Skeletal muscle cell (primary cell): ENCODE data around the gene MCF2L2.

Experiments
- DNase-seq: peaks from one replicate; pipeline ENCODE4 v3.0.0-alpha.2; 2010; ENCODE audit warnings: low read depth
- H3K4me3 ChIP-seq: 2 replicates; pipeline ENCODE4 v1.5.1; 2011; ENCODE audit warnings: low read depth, mild to moderate bottlenecking, control low read depth, low read length, moderate library complexity

Gene MCF2L2

GRCh38 chr3:183409219-183409618 is 19.2 kb downstream of the MCF2L2 start:
- H3K4me3 ChIP-seq: no peak overlapping the region
- DNase-seq: no peak

- H3K4me3 ChIP-seq: no peak overlapping the region
- no peak for DNase-seq
Observed at GRCh38 chr3:183401678-183402077, 26.7 kb downstream of the MCF2L2 start.

- DNase-seq: no peak
- H3K4me3 ChIP-seq: no peak overlapping the region
Observed at GRCh38 chr3:183400352-183400751, 28.1 kb downstream of the MCF2L2 start.

GRCh38 chr3:183396662-183397391 is 31.6 kb downstream of the MCF2L2 start:
- no peak for DNase-seq
- H3K4me3 ChIP-seq: no peak overlapping the region

- no peak overlapping the region for H3K4me3 ChIP-seq
- no peak for DNase-seq
Observed at GRCh38 chr3:183394150-183394549, 34.3 kb downstream of the MCF2L2 start.

GRCh38 chr3:183393625-183394024 is 34.8 kb downstream of the MCF2L2 start:
- H3K4me3 ChIP-seq: no peak overlapping the region
- DNase-seq: no peak

- H3K4me3 ChIP-seq: no peak overlapping the region
- DNase-seq: no peak
Observed at GRCh38 chr3:183392186-183393034, 36.0 kb downstream of the MCF2L2 start.

- no peak overlapping the region for H3K4me3 ChIP-seq
- DNase-seq: no peak
Observed at GRCh38 chr3:183391460-183391859, 37.0 kb downstream of the MCF2L2 start.

GRCh38 chr3:183390844-183391243 is 37.6 kb downstream of the MCF2L2 start:
- no peak overlapping the region for H3K4me3 ChIP-seq
- DNase-seq: no peak

GRCh38 chr3:183388213-183388895 is 40.1 kb downstream of the MCF2L2 start:
- no peak for DNase-seq
- no peak overlapping the region for H3K4me3 ChIP-seq

GRCh38 chr3:183387797-183388196 is 40.6 kb downstream of the MCF2L2 start:
- no peak overlapping the region for H3K4me3 ChIP-seq
- no peak for DNase-seq

GRCh38 chr3:183386651-183387050 is 41.8 kb downstream of the MCF2L2 start:
- DNase-seq: no peak
- H3K4me3 ChIP-seq: no peak overlapping the region

GRCh38 chr3:183385698-183386613 is 42.5 kb downstream of the MCF2L2 start:
- H3K4me3 ChIP-seq: no peak overlapping the region
- peak; percentile 37 for DNase-seq

- H3K4me3 ChIP-seq: no peak overlapping the region
- no peak for DNase-seq
Observed at GRCh38 chr3:183381673-183382072, 46.7 kb downstream of the MCF2L2 start.

GRCh38 chr3:183381179-183381578 is 47.2 kb downstream of the MCF2L2 start:
- peak; percentile 51 for DNase-seq
- no peak overlapping the region for H3K4me3 ChIP-seq

GRCh38 chr3:183378951-183379350 is 49.5 kb downstream of the MCF2L2 start:
- no peak overlapping the region for H3K4me3 ChIP-seq
- no peak for DNase-seq

- DNase-seq: no peak
- no peak overlapping the region for H3K4me3 ChIP-seq
Observed at GRCh38 chr3:183378545-183378944, 49.9 kb downstream of the MCF2L2 start.

- DNase-seq: no peak
- H3K4me3 ChIP-seq: no peak overlapping the region
Observed at GRCh38 chr3:183378008-183378407, 50.4 kb downstream of the MCF2L2 start.

- DNase-seq: no peak
- no peak overlapping the region for H3K4me3 ChIP-seq
Observed at GRCh38 chr3:183377307-183377959, 51.0 kb downstream of the MCF2L2 start.
